HCT116 (cell line): ENCODE data around the gene SUGCT.

ENCODE experiments used
- EZH2 ChIP-seq: fragments of 200-600 bp; sonication (generic); IDR thresholded peaks from 2 replicates; pipeline ENCODE4 v1.6.1; 2017; ENCODE audit warnings: antibody characterized with exemption, mixed run types
- POLR2A ChIP-seq: IDR thresholded peaks from 2 replicates; pipeline ENCODE4 v1.7.0; 2011; ENCODE audit warnings: borderline replicate concordance; ENCODE audit not compliant: insufficient read depth, insufficient read length; ENCODE audit errors: extremely low read depth
- RAD21 ChIP-seq: IDR thresholded peaks from 2 replicates; pipeline ENCODE4 v1.6.1; 2012; ENCODE audit warnings: low read depth, mild to moderate bottlenecking
- ZNF274 ChIP-seq: fragments of 200-500 bp; sonication (Bioruptor generic); IDR thresholded peaks from 2 replicates; pipeline ENCODE4 v1.6.1; 2014; ENCODE audit warnings: mild to moderate bottlenecking, low read depth, low read length, inconsistent platforms
- TF ChIP-seq, protein P1 (sequence below), 3 experiments: fragments of 200-600 bp in 1 of 3; sonication (generic) in 1 of 3; IDR thresholded peaks in 2 of 3; conservative IDR thresholded peaks in 1 of 3; 2 replicates each; pipeline ENCODE4 v1.5.1; 2012 to 2017; ENCODE audit warnings: low read depth in 2 of 3, low read length in 2 of 3, antibody characterized with exemption in 1 of 3, borderline replicate concordance in 1 of 3, control low read depth in 1 of 3, mild to moderate bottlenecking in 1 of 3, mixed read lengths in 1 of 3, mixed run types in 1 of 3, moderate library complexity in 1 of 3; ENCODE audit not compliant: insufficient read depth in 1 of 3
- TF ChIP-seq, protein P2 (sequence below): IDR thresholded peaks from 2 replicates; pipeline ENCODE4 v1.6.1; 2012

DNA sequence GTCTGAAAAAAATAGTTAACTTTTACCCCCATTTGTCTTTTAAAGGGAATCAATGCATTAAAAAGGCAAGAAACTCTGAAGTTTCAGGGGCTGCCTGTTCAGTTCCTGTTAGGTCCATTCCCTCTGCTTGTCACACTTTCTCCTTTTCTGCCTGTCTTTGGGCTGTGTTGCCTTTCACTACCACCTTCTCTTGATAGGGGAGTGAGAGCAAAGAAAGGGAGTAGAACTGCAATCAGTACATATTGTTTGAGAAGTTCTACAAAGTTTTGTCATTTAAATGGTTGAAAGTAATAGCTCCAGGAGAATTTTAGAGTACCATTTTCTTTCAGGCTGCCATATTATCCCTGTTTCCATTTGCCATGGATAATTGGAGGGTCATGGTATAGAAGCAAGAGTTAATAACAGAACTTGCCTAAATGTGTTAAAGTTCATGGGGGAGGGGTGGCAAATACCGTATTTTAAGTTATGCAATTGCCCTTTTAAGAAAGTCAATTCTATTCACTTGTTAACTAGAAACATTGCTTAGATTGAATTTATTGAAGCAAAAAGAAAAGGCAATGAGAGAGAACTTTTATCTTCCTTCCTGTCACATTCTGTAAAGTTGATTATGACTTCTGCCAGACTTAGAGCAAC is 39.0 kb upstream of the SUGCT start:
- TF ChIP-seq, protein P1, sequence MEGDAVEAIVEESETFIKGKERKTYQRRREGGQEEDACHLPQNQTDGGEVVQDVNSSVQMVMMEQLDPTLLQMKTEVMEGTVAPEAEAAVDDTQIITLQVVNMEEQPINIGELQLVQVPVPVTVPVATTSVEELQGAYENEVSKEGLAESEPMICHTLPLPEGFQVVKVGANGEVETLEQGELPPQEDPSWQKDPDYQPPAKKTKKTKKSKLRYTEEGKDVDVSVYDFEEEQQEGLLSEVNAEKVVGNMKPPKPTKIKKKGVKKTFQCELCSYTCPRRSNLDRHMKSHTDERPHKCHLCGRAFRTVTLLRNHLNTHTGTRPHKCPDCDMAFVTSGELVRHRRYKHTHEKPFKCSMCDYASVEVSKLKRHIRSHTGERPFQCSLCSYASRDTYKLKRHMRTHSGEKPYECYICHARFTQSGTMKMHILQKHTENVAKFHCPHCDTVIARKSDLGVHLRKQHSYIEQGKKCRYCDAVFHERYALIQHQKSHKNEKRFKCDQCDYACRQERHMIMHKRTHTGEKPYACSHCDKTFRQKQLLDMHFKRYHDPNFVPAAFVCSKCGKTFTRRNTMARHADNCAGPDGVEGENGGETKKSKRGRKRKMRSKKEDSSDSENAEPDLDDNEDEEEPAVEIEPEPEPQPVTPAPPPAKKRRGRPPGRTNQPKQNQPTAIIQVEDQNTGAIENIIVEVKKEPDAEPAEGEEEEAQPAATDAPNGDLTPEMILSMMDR (IDR thresholded peaks at IDR 0.05 in 2 of 3, conservative IDR thresholded peaks at IDR 0.05 in 1 of 3; ENCODE audit: borderline replicate concordance in 1 of 3, insufficient read depth in 1 of 3, low read depth in 2 of 3, low read length in 2 of 3), result no peak
- TF ChIP-seq POLR2A (no peak), ZNF274 (no peak), RAD21 (no peak), EZH2 (no peak)
- TF ChIP-seq, protein P2, sequence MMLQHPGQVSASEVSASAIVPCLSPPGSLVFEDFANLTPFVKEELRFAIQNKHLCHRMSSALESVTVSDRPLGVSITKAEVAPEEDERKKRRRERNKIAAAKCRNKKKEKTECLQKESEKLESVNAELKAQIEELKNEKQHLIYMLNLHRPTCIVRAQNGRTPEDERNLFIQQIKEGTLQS, result no peak
